22Rv1 (cell line): ENCODE measurements around the gene HGS.

ENCODE experiments used
- ZFX ChIP-seq: fragments of 450-650 bp; IDR thresholded peaks from 2 replicates; pipeline ENCODE4 v1.6.1; 2017; ENCODE audit warnings: antibody characterized with exemption, borderline replicate concordance
- TF ChIP-seq, protein P1 (sequence below): fragments of 450-650 bp; IDR thresholded peaks from 2 replicates; pipeline ENCODE4 v1.5.1; 2017; ENCODE audit warnings: mild to moderate bottlenecking

- TF ChIP-seq, protein P1, sequence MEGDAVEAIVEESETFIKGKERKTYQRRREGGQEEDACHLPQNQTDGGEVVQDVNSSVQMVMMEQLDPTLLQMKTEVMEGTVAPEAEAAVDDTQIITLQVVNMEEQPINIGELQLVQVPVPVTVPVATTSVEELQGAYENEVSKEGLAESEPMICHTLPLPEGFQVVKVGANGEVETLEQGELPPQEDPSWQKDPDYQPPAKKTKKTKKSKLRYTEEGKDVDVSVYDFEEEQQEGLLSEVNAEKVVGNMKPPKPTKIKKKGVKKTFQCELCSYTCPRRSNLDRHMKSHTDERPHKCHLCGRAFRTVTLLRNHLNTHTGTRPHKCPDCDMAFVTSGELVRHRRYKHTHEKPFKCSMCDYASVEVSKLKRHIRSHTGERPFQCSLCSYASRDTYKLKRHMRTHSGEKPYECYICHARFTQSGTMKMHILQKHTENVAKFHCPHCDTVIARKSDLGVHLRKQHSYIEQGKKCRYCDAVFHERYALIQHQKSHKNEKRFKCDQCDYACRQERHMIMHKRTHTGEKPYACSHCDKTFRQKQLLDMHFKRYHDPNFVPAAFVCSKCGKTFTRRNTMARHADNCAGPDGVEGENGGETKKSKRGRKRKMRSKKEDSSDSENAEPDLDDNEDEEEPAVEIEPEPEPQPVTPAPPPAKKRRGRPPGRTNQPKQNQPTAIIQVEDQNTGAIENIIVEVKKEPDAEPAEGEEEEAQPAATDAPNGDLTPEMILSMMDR: no peak
- no peak for TF ChIP-seq ZFX
Measured at GRCh38 chr17:81737947-81738800, 54.4 kb downstream of the HGS start.
